Keratinocyte (primary cell): ENCODE data around the gene PLA2G2E.

Source experiments
- EZH2 ChIP-seq: IDR thresholded peaks from one replicate; pipeline ENCODE4 v1.6.1; 2012; ENCODE audit warnings: inconsistent platforms, mild to moderate bottlenecking, low read length, moderate library complexity
- TF ChIP-seq, protein P1 (sequence below), 3 experiments: IDR thresholded peaks in 1 of 3; conservative IDR thresholded peaks in 1 of 3; optimal IDR thresholded peaks in 1 of 3; 2 replicates in 2 of 3; 3 replicates in 1 of 3; pipeline versions ENCODE3 to v1.5.1; 2011; ENCODE audit warnings: low read length in 3 of 3, mild to moderate bottlenecking in 3 of 3, moderate library complexity in 2 of 3, control low read depth in 1 of 3, inconsistent platforms in 1 of 3; ENCODE audit not compliant: insufficient read depth in 2 of 3; ENCODE audit errors: extremely low read depth in 1 of 3

DNA sequence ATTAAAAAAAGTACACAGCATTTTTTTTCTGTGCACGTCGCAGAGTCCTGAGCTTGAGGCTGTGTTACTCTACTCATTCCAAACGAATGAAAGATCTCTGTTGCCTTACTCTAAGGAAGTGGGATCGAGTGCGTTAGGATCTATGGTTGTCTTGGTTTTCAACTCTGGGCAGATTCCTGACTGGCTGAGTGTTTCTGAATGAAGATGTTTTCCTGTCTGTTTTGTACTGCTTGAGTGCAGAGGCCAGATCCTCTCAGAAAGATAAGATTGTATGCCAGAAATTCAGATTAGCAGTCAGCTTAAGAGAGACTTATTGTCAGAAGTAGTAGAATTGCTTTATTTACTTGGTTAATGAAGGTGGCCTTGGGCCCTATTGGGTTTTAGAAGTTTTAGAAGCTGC, 14.0 kb downstream of the PLA2G2E start:
- no peak for TF ChIP-seq EZH2
- TF ChIP-seq, protein P1, sequence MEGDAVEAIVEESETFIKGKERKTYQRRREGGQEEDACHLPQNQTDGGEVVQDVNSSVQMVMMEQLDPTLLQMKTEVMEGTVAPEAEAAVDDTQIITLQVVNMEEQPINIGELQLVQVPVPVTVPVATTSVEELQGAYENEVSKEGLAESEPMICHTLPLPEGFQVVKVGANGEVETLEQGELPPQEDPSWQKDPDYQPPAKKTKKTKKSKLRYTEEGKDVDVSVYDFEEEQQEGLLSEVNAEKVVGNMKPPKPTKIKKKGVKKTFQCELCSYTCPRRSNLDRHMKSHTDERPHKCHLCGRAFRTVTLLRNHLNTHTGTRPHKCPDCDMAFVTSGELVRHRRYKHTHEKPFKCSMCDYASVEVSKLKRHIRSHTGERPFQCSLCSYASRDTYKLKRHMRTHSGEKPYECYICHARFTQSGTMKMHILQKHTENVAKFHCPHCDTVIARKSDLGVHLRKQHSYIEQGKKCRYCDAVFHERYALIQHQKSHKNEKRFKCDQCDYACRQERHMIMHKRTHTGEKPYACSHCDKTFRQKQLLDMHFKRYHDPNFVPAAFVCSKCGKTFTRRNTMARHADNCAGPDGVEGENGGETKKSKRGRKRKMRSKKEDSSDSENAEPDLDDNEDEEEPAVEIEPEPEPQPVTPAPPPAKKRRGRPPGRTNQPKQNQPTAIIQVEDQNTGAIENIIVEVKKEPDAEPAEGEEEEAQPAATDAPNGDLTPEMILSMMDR (optimal IDR thresholded peaks at IDR 0.05 in 1 of 3, IDR thresholded peaks at IDR 0.05 in 1 of 3, conservative IDR thresholded peaks at IDR 0.05 in 1 of 3; ENCODE audit: extremely low read depth in 1 of 3, insufficient read depth in 2 of 3, low read length in 3 of 3) = no peak
